Stimulated activated naive CD4-positive, alpha-beta T cell (primary cell): ENCODE results near the gene IFRD2.
"Not testable (repeated sequence)": the region's sequence is repeated elsewhere in the genome, so short reads cannot be mapped to it uniquely, and the experiment has no call there.

Source experiments
- DNase-seq, 6 experiments: peaks; one replicate each; lab custom pipeline; 2025; lab: John Stamatoyannopoulos, UW

Gene IFRD2

DNA sequence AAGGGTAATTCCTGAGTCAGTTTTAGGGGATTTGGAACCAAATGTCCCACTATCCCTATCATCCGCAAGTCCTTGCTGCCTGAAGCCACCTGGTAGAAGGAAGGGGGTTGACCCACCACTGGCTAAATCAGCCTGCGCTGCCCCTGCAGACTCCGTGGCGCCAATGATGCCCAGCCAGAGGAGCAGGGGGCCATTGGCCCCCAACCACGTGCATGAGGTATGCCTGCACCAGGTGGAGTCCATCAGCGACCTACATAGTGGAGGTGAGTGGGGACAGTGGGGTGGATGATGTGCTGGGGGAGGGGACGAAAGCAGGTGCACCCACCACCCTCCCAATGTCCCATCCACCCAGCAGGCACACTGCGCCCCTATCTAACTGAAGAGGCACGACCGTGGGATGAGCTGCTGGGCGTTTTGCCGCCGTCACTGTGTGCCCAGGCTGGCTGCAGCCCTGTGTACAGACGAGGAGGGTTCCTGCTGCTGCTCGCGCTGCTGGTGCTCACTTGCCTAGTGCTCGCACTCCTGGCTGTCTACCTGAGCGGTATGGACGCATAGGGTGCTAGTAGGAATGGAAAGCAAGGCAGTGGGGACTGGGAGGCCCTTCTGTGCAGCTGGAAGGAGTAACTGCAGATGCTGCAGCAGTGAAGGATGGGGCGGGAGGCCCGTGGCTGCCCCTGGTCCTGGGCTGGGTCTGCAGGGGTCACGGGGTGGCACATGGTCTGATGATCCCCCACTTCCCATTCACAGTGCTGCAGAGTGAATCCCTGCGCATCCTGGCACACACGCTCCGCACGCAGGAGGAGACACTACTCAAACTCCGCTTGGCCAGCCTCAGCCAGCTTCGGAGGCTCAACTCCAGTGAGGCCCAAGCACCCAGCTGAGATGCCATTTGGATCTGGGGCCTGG lies 5.7 kb downstream of the IFRD2 start:
- DNase-seq = no peak

DNA sequence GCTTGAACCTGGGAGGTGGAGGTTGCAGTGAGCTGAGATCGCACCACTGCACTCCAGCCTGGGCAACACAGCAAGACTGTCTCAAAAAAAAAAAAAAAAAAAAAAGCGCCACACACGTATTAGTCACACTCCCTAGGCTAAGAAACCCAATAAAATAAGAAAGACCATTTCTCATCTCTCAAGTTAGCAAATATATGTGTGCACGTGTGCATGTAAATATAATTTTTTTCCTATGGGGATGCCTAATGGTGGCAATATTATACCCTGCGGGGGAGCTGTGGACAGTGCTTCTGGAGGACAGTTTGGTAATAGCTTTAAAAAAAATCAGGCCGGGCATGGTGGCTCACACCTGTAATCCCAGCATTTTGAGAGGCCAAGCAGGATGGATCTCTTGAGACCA lies 8.1 kb downstream of the IFRD2 start:
- DNase-seq = not testable (repeated sequence)

DNA sequence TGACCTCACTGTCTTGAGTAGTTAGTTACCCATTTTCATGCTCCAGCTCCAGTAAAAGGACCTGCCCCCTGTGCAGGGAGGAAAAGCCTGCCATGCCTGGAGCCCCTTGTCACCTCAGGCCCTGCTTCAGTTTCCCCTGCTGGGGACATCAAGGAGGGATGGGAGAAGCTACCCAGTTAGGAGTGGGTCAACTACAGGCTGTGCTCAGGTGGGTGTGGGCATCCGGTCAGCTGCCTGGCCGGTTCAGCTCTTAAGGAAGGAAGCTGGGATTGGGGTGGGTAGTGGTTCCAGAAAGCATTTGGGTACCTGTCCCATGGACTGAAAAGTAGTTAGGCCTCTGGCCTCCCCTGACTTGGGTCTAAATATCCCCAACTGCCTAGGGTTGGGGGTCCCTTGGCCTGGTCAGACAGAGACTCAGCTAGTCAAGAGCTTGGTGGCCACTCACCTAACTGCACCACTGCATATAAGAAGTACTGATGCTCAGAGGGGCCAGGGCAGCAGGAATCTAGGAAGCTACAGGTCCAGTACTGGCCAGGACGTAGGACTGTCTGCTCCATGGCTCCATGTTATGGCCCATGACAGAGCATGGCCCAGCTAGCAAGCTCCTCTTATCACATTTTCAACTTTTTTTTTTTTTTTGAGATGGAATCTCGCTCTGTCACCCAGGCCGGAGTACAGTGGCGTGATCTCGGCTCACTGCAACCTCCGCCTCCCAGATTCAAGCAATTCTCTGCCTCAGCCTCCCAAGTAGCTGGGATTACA lies 12.8 kb downstream of the IFRD2 start:
- DNase-seq = no peak

DNA sequence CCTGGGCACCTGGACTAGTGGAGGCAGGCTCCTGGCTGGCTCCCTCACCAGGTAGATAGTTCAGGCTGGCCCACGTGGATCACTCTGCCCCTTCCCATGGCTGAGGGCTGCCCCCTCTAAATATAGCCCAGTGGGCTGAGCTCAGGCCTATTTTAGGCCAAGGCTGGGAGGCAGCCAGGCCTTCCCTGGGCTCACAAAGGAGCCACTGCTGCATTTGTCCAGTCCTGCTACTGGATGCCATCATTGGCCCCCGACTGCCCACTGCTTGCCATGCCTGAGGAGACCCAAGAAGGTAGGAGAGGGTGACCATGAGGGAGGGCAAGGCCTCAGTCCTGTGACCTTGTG lies 13.4 kb downstream of the IFRD2 start, which contains the start of gene LSMEM2:
Gene LSMEM2, plus strand, starts transcription at position 208 of the 345 bp plus-strand sequence. Its CDS starts 27 bp downstream, at position 235.
- no peak for DNase-seq

DNA sequence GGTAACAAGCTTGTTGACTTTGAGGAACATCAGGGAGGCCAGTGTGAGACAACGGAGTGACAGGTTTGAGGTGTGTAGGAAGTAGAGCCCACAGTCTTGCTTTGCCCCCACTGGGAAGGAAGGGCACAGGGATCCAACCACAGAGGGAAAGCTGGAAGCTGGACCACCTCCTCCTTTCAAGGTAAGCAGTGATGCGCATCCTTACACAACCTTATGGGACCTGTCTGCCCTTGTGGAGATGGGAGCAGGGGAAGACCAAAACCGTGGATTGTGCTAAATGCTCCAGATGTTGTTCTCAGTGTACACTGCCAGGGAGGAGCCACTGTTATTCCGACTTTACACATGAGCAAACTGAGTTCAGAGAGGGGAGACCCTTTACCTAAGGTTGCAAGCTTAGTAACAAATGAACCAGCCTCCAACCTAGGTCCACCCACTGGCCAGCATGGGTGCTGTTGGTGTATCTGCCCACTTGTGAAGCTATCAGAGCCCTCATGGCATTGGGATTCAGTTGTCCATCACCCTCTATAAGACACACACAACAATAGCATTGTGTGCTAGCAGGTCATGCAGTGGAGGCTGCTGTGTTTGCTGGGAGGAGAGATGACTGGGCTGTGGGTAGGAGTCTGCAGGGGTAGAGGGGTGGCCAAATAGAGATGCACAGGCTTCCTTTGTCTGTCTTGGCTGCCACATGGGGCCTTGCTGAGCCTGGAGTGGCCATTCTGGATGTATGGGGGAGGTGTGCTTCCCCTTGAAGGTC lies 13.9 kb downstream of the IFRD2 start:
- no peak for DNase-seq

DNA sequence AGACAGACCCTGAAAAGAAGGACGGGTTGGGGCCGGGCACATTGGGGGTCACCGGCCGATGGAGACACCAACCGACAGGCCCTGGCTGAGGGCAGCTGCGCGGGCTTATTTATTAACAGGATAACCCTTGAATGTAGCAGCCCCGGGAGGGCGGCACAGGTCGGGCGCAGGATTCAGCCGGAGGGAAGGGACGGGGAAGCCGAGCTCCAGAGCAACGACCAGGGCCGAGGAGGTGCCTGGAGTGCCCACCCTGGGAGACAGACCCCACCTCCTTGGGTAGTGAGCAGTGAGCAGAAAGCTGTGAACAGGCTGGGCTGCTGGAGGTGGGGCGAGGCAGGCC lies 15.5 kb downstream of the IFRD2 start:
- no peak for DNase-seq

DNA sequence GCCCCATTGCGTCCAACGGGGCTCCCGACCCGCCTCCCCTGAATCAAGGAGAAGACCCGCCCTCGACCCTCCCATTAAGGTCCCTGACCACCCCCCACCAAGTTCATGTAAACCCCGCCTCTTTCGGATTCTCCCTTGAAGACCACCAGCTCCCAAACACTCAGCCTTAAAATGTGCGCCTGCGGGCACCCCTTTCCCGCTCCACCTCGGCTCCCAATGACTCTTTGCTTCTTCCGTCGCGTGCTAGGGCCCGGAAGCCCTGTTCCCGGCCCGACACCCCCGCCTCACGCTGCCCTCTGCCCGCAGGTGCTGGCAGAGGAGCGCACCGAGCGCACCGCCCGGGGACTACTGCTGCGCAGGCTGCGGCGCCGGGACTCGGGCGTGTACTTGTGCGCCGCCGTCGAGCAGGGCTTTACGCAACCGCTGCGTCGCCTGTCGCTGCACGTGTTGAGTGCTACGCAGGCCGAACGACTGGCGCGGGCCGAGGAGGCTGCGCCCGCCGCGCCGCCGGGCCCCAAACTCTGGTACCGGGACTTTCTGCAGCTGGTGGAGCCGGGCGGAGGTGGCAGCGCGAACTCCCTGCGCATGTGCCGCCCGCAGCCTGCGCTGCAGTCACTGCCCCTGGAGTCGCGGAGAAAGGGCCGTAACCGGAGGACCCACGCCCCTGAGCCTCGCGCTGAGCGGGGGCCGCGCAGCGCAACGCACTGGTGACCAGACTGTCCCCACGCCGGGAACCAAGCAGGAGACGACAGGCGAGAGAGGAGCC lies 16.1 kb downstream of the IFRD2 start:
- DNase-seq = peak in 2 of 6 experiments; percentile 16 to 23

DNA sequence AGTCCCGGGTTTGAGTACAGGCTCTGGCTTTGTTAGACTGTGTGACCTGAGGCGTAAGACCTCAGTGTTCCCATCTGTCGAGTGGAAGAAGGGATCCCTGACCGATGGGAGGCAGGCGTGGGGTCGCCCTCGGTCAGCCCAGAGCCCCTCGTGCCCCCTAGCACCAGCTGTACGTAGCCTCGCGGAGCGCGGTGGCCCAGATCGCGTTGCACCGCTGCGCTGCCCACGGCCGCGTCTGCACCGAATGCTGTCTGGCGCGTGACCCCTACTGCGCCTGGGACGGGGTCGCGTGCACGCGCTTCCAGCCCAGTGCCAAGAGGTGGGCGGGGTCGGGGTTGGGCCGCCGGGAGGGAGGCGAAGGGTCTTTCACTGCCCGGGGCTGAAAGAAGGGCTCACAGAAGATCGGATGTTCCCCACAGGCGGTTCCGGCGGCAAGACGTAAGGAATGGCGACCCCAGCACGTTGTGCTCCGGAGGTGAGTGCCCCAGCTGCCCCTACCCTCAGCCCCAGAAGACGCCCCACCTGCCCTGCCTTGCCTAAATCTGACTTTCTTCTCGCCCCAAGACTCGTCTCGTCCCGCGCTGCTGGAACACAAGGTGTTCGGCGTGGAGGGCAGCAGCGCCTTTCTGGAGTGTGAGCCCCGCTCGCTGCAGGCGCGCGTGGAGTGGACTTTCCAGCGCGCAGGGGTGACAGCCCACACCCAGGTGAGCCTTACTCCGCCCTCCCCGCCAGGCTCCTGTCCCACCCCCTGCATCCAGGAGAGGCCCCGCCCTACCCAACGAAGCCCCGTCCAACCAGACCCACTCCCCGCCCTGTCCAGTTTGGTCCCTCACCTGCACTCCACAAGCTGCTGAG lies 16.9 kb downstream of the IFRD2 start:
- peak in 3 of 6 experiments; percentile 12 to 23 (median 13) for DNase-seq

DNA sequence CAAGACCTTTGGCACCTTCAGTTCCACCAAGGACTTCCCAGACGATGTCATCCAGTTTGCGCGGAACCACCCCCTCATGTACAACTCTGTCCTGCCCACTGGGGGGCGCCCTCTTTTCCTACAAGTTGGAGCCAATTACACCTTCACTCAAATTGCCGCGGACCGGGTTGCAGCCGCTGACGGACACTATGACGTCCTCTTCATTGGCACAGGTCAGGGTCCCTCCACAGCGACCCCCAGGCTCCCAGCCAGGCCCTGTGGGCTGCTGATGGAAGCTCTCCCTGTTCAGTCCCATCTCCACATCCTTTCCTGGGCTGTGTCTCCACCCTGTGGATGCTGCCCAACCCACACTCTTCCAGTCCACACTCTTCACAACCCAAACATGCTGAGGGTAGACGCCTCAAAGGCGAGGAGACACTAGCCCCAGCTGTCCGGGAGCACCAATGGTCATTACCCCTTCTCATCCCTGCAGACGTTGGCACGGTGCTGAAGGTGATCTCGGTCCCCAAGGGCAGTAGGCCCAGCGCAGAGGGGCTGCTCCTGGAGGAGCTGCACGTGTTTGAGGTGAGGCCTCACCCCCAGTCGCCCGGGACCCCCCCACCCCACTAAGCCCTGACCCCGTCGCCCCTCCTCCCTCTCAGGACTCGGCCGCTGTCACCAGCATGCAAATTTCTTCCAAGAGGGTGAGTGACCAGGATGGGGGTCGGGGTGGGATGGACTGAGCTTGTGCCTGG lies 17.7 kb downstream of the IFRD2 start:
- peak; percentile 24 to 71 (median 60) for DNase-seq

DNA sequence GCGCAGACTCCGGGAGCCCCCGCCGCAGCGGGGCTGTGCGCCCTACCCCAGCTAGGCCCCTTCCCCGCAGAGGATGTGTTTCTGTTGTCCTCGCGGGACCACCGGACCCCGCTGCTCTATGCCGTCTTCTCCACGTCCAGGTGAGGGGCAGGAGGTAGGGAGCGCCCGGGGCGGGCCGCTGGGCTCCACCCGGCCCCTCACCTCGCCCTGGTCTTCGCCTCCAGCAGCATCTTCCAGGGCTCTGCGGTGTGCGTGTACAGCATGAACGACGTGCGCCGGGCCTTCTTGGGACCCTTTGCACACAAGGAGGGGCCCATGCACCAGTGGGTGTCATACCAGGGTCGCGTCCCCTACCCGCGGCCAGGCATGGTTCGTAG lies 18.6 kb downstream of the IFRD2 start:
- no peak for DNase-seq

DNA sequence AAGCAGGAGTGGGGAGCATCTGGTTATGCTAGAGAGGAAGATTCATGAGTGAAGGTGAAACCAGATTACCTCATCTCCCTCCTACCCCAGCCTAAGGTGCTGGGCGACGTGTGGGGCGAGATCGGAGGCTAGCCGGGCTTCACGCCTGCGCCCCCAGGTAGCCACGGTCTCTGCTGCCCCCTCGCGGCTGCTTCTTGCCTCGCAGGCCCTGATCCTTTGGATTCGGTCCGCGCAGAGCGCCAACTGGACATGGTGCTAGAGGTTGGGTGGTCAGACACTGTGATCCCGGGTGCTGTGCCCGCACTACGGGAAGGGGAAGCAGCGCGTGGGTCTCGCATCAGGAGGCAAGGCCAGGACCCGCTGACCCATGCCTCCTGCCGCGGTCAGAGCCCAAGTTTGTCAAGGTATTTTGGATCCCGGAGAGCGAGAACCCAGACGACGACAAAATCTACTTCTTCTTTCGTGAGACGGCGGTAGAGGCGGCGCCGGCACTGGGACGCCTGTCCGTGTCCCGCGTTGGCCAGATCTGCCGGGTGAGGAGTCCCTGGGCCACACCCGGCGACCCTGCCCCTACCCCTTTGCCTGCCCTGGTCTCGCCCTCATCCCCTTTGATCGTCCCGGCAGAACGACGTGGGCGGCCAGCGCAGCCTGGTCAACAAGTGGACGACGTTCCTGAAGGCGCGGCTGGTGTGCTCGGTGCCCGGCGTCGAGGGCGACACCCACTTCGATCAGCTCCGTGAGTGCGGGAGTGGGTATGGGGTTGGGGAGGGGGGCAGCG lies 19.1 kb downstream of the IFRD2 start:
- peak; percentile 40 to 85 (median 77) for DNase-seq

DNA sequence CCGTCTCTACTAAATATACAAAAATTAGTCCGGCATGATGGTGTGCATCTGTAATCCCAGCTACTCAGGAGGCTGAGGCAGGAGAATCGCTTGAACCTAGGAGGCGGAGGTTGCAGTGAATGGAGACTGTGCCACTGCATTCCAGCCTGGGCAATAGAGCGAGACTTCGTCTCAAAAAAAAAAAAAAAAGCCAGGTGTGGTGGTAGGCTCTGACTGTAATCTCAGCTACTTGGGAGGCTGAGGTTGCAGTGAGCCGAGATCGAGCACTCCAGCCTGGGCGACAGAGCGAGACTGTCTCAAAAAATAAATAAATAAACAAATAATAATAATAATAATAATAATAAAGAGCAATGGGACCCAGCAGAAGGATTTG lies 19.7 kb downstream of the IFRD2 start:
- not testable (repeated sequence) for DNase-seq

DNA sequence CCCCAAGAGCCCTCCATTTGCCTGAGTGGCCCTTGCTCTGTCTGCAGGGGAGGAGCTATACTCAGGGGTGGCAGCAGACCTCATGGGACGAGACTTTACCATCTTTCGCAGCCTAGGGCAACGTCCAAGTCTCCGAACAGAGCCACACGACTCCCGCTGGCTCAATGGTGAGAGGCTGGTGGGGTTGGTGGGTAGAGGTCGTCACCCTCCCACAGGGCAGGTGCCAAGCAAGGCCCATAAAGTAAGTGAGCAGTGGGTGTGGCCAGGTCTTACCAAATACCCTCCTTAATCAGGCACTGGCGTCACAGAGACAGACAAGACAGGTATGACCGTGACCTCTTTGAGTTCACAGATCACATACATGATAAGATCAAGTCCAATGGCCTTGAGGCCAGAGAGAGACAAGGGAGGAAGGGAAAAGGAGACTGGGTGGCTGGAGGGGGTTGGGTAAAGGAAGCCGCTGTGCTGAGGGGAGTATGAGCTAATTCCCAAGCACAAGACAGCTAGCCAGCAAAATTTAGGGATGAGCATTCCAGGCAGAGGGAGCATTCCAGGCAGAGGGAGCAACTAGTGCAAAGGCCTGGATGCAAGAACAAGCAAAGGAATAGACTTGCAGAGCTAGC lies 20.8 kb downstream of the IFRD2 start:
- DNase-seq = no peak

DNA sequence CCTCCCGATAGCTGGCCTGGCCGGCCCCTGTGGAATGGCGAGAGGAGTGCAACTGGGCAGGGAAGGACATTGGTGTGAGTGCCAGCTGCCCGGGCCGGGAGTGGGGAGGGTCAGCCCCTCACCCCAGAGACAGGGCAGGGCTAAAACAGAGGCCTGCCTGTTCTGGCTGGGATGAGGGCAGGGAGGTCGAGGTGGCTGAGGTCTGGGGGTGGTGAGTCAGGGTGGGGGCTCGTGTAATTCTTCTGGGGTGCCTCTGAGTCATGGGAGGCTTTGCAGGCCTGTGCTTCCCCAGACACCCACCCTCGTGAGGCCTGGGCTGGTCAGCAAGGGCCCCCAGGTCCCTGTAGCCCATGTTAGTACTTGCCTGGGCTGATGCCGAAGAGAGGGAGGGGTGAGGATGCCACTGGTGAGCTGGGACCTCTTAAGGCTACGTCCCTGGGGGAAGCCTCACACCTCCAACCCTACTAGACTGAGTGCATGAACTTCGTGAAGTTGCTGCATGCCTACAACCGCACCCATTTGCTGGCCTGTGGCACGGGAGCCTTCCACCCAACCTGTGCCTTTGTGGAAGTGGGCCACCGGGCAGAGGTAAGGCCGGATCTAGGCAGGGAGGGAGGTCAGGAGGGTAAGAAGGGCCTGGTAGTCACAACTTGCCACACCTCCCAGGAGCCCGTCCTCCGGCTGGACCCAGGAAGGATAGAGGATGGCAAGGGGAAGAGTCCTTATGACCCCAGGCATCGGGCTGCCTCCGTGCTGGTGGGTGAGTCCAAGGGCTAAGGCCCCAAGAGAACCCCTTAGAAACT lies 21.6 kb downstream of the IFRD2 start:
- no peak for DNase-seq

DNA sequence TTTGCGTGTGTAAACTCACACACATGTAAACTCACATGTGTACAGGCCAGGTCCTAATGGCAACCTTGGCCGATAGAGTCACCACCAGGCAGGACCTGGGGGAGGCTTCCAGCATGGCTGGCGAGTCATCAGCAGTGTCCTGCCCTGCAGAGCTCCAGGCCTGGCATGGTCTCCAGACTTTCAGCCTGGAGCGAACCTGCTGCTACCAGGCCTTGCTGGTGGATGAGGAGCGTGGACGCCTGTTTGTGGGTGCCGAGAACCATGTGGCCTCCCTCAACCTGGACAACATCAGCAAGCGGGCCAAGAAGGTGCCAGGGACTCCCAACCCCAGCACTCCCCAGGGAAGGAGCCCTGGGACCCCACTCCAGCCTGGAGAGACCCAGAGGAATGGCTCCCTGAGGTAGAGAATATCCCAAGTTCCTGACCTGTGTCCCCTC lies 22.2 kb downstream of the IFRD2 start:
- DNase-seq = no peak

DNA sequence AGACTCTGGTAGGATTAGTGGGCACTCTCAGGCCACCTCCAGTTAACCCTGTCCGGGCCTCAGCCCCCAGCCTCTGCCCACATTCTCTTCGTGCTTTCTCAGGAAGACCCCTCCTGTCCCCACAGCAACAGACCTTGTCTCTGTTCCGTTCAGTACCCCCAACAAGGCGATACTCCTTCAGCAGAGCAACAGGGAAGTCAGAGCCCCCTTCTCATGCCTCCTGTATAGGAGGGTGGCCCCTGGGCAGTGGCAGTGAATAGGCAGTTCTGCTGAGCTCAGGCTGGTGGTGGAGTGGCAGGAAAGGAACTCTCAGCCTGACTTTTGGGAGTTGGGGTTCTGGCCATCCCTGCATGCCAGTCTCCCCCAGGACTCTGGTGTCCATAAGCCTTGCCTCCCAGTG lies 22.8 kb downstream of the IFRD2 start:
- DNase-seq = no peak

DNA sequence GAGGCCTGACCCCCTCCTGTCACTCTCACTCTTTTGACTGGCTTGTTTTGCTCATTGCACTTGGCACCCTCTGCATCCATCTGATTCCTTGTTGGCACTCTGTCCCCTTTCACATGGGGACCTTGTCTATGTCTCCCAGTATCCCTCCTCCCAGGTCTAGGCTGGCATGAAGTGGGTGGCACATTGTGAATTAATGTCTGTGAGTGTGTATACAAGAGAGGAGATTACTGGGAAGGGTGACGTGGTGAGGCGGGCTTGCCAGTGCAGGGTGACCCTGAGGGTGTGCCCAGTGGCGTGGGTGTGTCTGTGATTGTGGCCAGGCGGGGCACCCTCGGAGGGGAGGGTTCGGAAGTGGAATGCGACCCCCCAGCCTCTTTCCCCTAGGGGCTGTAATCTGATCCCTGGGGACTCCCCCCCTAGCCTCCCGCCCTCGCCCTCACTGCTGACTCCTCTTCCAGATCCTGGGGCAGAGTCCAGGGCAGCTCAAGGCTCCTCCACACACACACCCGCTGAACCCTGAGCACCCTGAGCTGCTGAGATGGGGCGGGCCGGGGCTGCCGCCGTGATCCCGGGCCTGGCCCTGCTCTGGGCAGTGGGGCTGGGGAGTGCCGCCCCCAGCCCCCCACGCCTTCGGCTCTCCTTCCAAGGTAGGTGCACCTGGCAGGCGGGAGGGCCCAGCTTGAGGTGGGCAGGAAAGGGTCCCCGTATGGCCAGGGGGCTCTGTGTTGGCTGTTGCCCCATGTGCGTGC lies 23.4 kb downstream of the IFRD2 start, which contains the start of gene SEMA3B:
Gene SEMA3B, plus strand, starts transcription at position 445 of the 749 bp plus-strand sequence. Its CDS starts 94 bp downstream, at position 539.
- no peak for DNase-seq
